Measurements from ENCODE around the gene FGFBP3.

The FGFBP3 gene

DNA sequence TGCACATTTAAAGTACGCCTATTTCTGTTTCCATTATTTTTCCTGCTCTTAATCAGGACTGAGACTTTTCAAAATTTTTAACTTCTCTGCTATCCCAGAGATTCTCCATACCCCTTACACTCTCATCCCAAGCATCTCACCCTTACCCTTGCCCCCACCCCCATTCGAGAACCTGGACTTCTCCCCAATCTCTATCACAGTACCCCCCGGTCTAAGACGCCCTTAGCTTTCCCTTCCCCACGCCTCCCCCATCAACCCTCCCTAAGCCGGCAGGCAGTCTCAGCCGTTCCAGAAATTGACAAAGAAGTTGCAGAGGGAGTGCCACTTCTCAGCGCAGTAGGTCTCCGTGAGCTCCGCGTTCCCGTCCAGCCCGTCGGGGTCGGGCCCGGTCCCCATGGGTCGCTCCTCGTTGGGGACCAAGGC lies 1.4 kb downstream of the FGFBP3 start:
- Histone ChIP-seq H3K4me3 (ENCODE audit: low read depth, low read length) (peak overlapping the region; percentile 38), H3K4me1 (no peaks in the 10 kb centered on the region), H3K36me3 (ENCODE audit: control insufficient read depth, insufficient read depth, low read length) (no peaks in the 10 kb centered on the region), H3K27ac (peak overlapping the region; percentile 20), H3K27me3 (ENCODE audit: control insufficient read depth, insufficient read depth, low read length) (no peaks in the 10 kb centered on the region), H2AFZ (peak overlapping the region; percentile 91), H3K4me2 (ENCODE audit: low read length) (peak overlapping the region; percentile 55), H3K79me2 (no peaks in the 10 kb centered on the region), H3K9me3 (ENCODE audit: control insufficient read depth, low read length) (no peaks in the 10 kb centered on the region), H3K9ac (no peak overlapping the region)
- TF ChIP-seq, protein P1, sequence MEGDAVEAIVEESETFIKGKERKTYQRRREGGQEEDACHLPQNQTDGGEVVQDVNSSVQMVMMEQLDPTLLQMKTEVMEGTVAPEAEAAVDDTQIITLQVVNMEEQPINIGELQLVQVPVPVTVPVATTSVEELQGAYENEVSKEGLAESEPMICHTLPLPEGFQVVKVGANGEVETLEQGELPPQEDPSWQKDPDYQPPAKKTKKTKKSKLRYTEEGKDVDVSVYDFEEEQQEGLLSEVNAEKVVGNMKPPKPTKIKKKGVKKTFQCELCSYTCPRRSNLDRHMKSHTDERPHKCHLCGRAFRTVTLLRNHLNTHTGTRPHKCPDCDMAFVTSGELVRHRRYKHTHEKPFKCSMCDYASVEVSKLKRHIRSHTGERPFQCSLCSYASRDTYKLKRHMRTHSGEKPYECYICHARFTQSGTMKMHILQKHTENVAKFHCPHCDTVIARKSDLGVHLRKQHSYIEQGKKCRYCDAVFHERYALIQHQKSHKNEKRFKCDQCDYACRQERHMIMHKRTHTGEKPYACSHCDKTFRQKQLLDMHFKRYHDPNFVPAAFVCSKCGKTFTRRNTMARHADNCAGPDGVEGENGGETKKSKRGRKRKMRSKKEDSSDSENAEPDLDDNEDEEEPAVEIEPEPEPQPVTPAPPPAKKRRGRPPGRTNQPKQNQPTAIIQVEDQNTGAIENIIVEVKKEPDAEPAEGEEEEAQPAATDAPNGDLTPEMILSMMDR (IDR thresholded peaks at IDR 0.05) = no peak

DNA sequence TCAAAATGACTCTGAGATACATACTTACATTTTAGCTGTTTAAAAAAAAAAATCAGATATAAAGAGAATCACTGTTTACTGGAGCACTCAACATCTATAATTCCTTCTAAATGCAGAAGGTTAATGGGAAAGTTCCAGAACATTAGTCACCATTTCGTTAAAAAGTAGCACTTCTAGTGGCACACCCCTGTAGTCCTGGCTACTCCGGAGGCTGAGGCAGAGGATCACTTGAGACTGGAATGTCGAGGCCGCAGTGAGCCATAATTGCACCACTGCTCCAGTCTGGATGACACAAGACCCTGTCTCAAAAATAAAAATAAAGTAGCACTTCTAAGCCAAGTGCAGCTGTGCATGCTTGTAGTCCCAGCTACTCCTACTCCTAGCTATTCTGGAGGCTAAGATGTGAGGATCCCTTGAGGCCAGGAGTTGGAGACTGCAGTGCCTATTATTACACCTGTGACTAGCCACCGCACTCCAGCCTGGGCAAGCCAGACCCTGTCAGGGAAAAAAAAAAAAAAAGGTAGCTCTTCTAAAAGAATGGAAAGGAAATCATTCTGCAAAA lies 2.2 kb downstream of the FGFBP3 start:
- Histone ChIP-seq H3K4me1 (no peaks in the 10 kb centered on the region), H2AFZ (no peak overlapping the region), H3K79me2 (no peaks in the 10 kb centered on the region), H3K36me3 (ENCODE audit: control insufficient read depth, insufficient read depth, low read length) (no peaks in the 10 kb centered on the region), H3K27ac (no peak overlapping the region), H3K27me3 (ENCODE audit: control insufficient read depth, insufficient read depth, low read length) (no peaks in the 10 kb centered on the region), H3K9me3 (ENCODE audit: control insufficient read depth, low read length) (no peaks in the 10 kb centered on the region), H3K4me2 (ENCODE audit: low read length) (no peak overlapping the region), H3K9ac (no peak overlapping the region), H3K4me3 (ENCODE audit: low read depth, low read length) (no peak overlapping the region)
- TF ChIP-seq, protein P1 (IDR thresholded peaks at IDR 0.05) = no peak

DNA sequence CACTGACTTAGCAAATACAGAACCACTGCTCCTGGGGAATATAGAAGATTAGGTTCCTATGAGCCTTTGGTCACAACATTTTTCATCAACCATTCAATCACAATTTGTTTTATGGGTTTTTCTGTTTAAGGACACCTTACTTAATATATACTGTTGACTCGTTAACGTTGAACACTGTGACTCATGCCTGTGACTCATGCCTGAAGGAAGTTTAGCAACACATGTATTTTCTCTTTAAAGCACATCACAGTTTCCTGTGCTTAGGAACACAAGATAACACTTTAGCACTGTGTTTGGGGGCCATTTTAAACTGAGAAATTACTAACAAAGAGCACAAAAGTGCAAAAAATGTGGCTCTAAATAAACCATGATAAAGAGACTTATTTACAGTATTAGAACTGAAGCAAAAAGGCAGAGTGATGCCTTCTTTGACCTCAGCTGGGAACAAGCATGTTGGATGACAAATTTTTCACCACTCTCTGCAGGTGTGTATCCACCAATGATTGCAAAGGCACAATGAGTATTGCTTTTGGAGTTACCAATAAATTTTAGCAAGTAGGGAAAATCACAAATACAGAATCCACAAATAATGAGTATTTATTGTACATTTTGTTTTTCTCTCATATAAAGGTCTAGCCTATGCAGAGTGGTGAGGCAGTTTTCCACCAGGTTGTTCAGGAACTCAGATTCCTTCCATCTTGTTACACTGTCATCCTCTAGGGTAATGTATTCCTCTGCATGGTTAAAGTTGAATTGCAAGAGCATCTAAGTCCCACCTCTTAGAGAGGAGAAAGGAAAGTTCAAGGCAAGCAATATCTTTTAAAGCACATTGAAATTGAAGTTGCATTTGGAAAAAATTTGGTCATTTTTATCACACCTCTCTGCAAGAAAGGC lies 7.3 kb downstream of the FGFBP3 start:
- no peaks in the 10 kb centered on the region for H3K9me3 ChIP-seq (ENCODE audit: control insufficient read depth, low read length)
- TF ChIP-seq, protein P1 (IDR thresholded peaks at IDR 0.05) = no peak
- no peak overlapping the region for H3K4me3 ChIP-seq (ENCODE audit: low read depth, low read length)
- no peaks in the 10 kb centered on the region for H3K27me3 ChIP-seq (ENCODE audit: control insufficient read depth, insufficient read depth, low read length)
- H2AFZ ChIP-seq = no peak overlapping the region
- no peak overlapping the region for H3K4me2 ChIP-seq (ENCODE audit: low read length)
- no peaks in the 10 kb centered on the region for H3K79me2 ChIP-seq
- no peak overlapping the region for H3K27ac ChIP-seq
- no peak overlapping the region for H3K9ac ChIP-seq
- no peaks in the 10 kb centered on the region for H3K4me1 ChIP-seq
- H3K36me3 ChIP-seq (ENCODE audit: control insufficient read depth, insufficient read depth, low read length) = no peaks in the 10 kb centered on the region

DNA sequence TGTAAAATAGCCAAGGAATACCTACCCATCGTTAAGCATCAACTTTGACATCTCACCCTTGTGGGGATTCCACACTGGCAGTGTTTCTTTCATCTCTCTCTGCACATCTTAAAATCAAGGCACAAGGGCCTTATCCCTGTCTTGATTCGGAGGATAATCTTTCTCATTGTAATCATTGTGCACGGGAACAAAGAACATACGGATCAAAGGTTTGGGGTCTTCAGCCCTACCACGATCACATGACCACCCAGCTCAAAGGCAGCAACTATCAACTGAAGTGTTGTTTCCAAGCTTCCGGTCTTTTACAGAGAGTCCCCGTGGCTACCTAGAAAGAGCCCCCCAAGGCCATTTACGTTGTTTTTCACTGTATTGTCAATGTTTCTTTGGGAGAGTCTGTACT lies 11.9 kb downstream of the FGFBP3 start:
- no peaks in the 10 kb centered on the region for H3K9me3 ChIP-seq (ENCODE audit: control insufficient read depth, low read length)

More for the DNA sequence above, 11.9 kb downstream of the FGFBP3 start:
- no peak overlapping the region for H3K4me2 ChIP-seq (ENCODE audit: low read length)
- no peaks in the 10 kb centered on the region for H3K36me3 ChIP-seq (ENCODE audit: control insufficient read depth, insufficient read depth, low read length)
- no peak overlapping the region for H3K9ac ChIP-seq
- no peaks in the 10 kb centered on the region for H3K79me2 ChIP-seq
- TF ChIP-seq, protein P1 (IDR thresholded peaks at IDR 0.05) = no peak
- H3K27me3 ChIP-seq (ENCODE audit: control insufficient read depth, insufficient read depth, low read length) = no peaks in the 10 kb centered on the region
- H3K4me1 ChIP-seq = no peaks in the 10 kb centered on the region
- H3K4me3 ChIP-seq (ENCODE audit: low read depth, low read length) = no peak overlapping the region
- H3K27ac ChIP-seq = no peak overlapping the region
- H2AFZ ChIP-seq = no peak overlapping the region

Data from parathyroid adenoma (tissue), 2 donors.